HL-60 (cell line): ENCODE results near the gene KCNMA1.

Experiments used
- DNase-seq, 2 experiments: peaks; one replicate each; pipeline ENCODE4 v3.0.0-alpha.2; 2010 to 2020; ENCODE audit warnings: low read depth in 1 of 2, low spot score in 1 of 2
- H3K27ac ChIP-seq: fragments of 250-450 bp; sonication (Bioruptor Pico); replicated peaks from 2 replicates; pipeline ENCODE4 v1.5.1; 2020; ENCODE audit warnings: mild to moderate bottlenecking, moderate library complexity
- H3K27me3 ChIP-seq: fragments of 250-450 bp; sonication (Bioruptor Pico); 2 replicates; pipeline ENCODE4 v1.5.1; 2021; ENCODE audit warnings: mild to moderate bottlenecking, moderate library complexity; ENCODE audit not compliant: insufficient read depth, poor library complexity, severe bottlenecking
- H3K4me3 ChIP-seq: replicated peaks from 2 replicates; pipeline ENCODE4 v1.5.1; 2011; ENCODE audit warnings: mild to moderate bottlenecking, control low read depth, low read length; ENCODE audit not compliant: insufficient read depth
- CTCF ChIP-seq: IDR thresholded peaks from one replicate; pipeline ENCODE4 v1.5.1; 2011; ENCODE audit warnings: low read length, control low read depth, inconsistent platforms; ENCODE audit not compliant: insufficient read depth
- GABPA ChIP-seq: IDR thresholded peaks from 2 replicates; pipeline ENCODE4 v1.6.1; 2012; ENCODE audit warnings: low read depth
- POLR2AphosphoS5 ChIP-seq: IDR thresholded peaks from 2 replicates; pipeline ENCODE4 v1.6.1; 2012; ENCODE audit warnings: low read depth
- REST ChIP-seq: IDR thresholded peaks from 2 replicates; pipeline ENCODE4 v1.6.1; 2012; ENCODE audit warnings: low read depth; ENCODE audit not compliant: insufficient replicate concordance
- SPI1 ChIP-seq: IDR thresholded peaks from 2 replicates; pipeline ENCODE4 v1.6.1; 2012; ENCODE audit warnings: low read depth, mild to moderate bottlenecking, borderline replicate concordance

KCNMA1 gene

GRCh38 chr10:77545585-77545984, 92.0 kb downstream of the KCNMA1 start:
- no peaks in the 10 kb centered on the region for H3K27me3 ChIP-seq
- DNase-seq = no peak
- no peak overlapping the region for H3K4me3 ChIP-seq
- no peak for TF ChIP-seq SPI1
- no peak for TF ChIP-seq POLR2AphosphoS5
- TF ChIP-seq GABPA = no peak
- no peak for TF ChIP-seq REST
- TF ChIP-seq CTCF = no peak
- H3K27ac ChIP-seq = no peak overlapping the region

GRCh38 chr10:77544617-77545016, 93.0 kb downstream of the KCNMA1 start:
- Histone ChIP-seq H3K27ac (no peak overlapping the region), H3K4me3 (no peak overlapping the region), H3K27me3 (no peaks in the 10 kb centered on the region)
- no peak for DNase-seq
- no peak for TF ChIP-seq SPI1
- TF ChIP-seq GABPA = no peak
- no peak for TF ChIP-seq REST
- no peak for TF ChIP-seq POLR2AphosphoS5
- no peak for TF ChIP-seq CTCF

- Histone ChIP-seq H3K27ac (no peak overlapping the region), H3K4me3 (no peak overlapping the region), H3K27me3 (no peaks in the 10 kb centered on the region)
- TF ChIP-seq SPI1 (no peak), CTCF (no peak), POLR2AphosphoS5 (no peak), REST (no peak), GABPA (no peak)
- no peak for DNase-seq
Observed at GRCh38 chr10:77542710-77543259, 94.8 kb downstream of the KCNMA1 start.
